HEK293 (cell line): ENCODE data around the gene PAX2.

ENCODE experiments used
- CTCF ChIA-PET: fragments of 350-600 bp; formaldehyde crosslinking; extraction: SDS; loops from one replicate; lab custom pipeline; 2021; ENCODE audit warnings: antibody characterized with exemption; lab: Yijun Ruan, JAX
- POLR2A ChIA-PET: fragments of 300-600 bp; formaldehyde crosslinking; extraction: SDS; loops from one replicate; lab custom pipeline; 2020; ENCODE audit warnings: antibody characterized with exemption, inconsistent platforms; lab: Yijun Ruan, JAX
- H3K27ac ChIP-seq: fragments of 200-500 bp; sonication (Bioruptor generic); 2 replicates; pipeline ENCODE4 v1.5.1; 2014; ENCODE audit warnings: low read depth, low read length, control low read depth, inconsistent platforms; ENCODE audit errors: extremely low read depth
- H3K36me3 ChIP-seq, 2 experiments: fragments of 200-500 bp in 1 of 2; sonication (Bioruptor generic) in 1 of 2; 1 replicate in 1 of 2; 2 replicates in 1 of 2; pipeline ENCODE4 v1.5.1; 2014 to 2017; ENCODE audit warnings: inconsistent platforms in 2 of 2, low read length in 2 of 2; ENCODE audit not compliant: control insufficient read depth in 2 of 2, insufficient read depth in 1 of 2
- H3K4me1 ChIP-seq: fragments of 200-500 bp; sonication (Bioruptor generic); 2 replicates; pipeline ENCODE4 v1.5.1; 2014; ENCODE audit warnings: mild to moderate bottlenecking, low read length, inconsistent platforms; ENCODE audit not compliant: control insufficient read depth, insufficient read depth
- H3K4me3 ChIP-seq: 2 replicates; pipeline ENCODE4 v1.5.1; 2011; ENCODE audit warnings: low read depth, mild to moderate bottlenecking, control low read depth, low read length, moderate library complexity
- H3K9me3 ChIP-seq: fragments of 200-500 bp; sonication (Bioruptor generic); 2 replicates; pipeline ENCODE4 v1.5.1; 2014; ENCODE audit warnings: low read depth, low read length, inconsistent platforms; ENCODE audit not compliant: control insufficient read depth, insufficient read depth
- BCL11B ChIP-seq: fragments of 450-650 bp; formaldehyde crosslinking; IDR thresholded peaks from 2 replicates; pipeline ENCODE4 v1.5.1; 2016; ENCODE audit warnings: low read depth, missing biosample characterization, missing genetic modification characterization
- EGR2 ChIP-seq: fragments of 450-650 bp; formaldehyde crosslinking; IDR thresholded peaks from 2 replicates; pipeline ENCODE4 v1.5.1; 2016; ENCODE audit warnings: low read depth, missing biosample characterization, missing genetic modification characterization
- GLI4 ChIP-seq: fragments of 450-650 bp; formaldehyde crosslinking; IDR thresholded peaks from 2 replicates; pipeline ENCODE4 v1.5.1; 2016; ENCODE audit warnings: missing biosample characterization, missing genetic modification characterization
- GLIS2 ChIP-seq: fragments of 450-650 bp; formaldehyde crosslinking; IDR thresholded peaks from 2 replicates; pipeline ENCODE4 v1.5.1; 2016; ENCODE audit warnings: missing biosample characterization, missing genetic modification characterization
- KLF16 ChIP-seq: fragments of 450-650 bp; formaldehyde crosslinking; IDR thresholded peaks from 2 replicates; pipeline ENCODE4 v1.5.1; 2017; ENCODE audit warnings: missing biosample characterization, missing genetic modification characterization
- RBAK ChIP-seq: fragments of 450-650 bp; formaldehyde crosslinking; IDR thresholded peaks from 2 replicates; pipeline ENCODE4 v1.5.1; 2016; ENCODE audit warnings: missing biosample characterization, missing genetic modification characterization
- SP3 ChIP-seq: fragments of 450-650 bp; formaldehyde crosslinking; IDR thresholded peaks from 2 replicates; pipeline ENCODE4 v1.5.1; 2016; ENCODE audit warnings: missing biosample characterization, missing genetic modification characterization
- ZNF140 ChIP-seq: fragments of 450-650 bp; formaldehyde crosslinking; IDR thresholded peaks from 2 replicates; pipeline ENCODE4 v1.5.1; 2016; ENCODE audit warnings: missing biosample characterization, missing genetic modification characterization
- ZNF157 ChIP-seq: fragments of 450-650 bp; formaldehyde crosslinking; IDR thresholded peaks from 2 replicates; pipeline ENCODE4 v1.5.1; 2016; ENCODE audit warnings: missing biosample characterization, missing genetic modification characterization
- ZNF2 ChIP-seq: fragments of 450-650 bp; formaldehyde crosslinking; IDR thresholded peaks from 2 replicates; pipeline ENCODE4 v1.5.1; 2016; ENCODE audit warnings: missing biosample characterization, missing genetic modification characterization
- ZNF211 ChIP-seq: fragments of 450-650 bp; formaldehyde crosslinking; IDR thresholded peaks from 2 replicates; pipeline ENCODE4 v1.5.1; 2016; ENCODE audit warnings: low read depth, missing biosample characterization, missing genetic modification characterization
- ZNF23 ChIP-seq: fragments of 450-650 bp; formaldehyde crosslinking; IDR thresholded peaks from 2 replicates; pipeline ENCODE4 v1.5.1; 2016; ENCODE audit warnings: missing biosample characterization, missing genetic modification characterization, borderline replicate concordance
- ZNF423 ChIP-seq: fragments of 450-650 bp; formaldehyde crosslinking; IDR thresholded peaks from 2 replicates; pipeline ENCODE4 v1.5.1; 2016; ENCODE audit warnings: missing biosample characterization, missing genetic modification characterization
- ZNF473 ChIP-seq: fragments of 450-650 bp; formaldehyde crosslinking; IDR thresholded peaks from 2 replicates; pipeline ENCODE4 v1.5.1; 2017; ENCODE audit warnings: missing biosample characterization, missing genetic modification characterization
- ZNF48 ChIP-seq: fragments of 450-650 bp; formaldehyde crosslinking; IDR thresholded peaks from 2 replicates; pipeline ENCODE4 v1.5.1; 2016; ENCODE audit warnings: missing biosample characterization, missing genetic modification characterization
- ZNF514 ChIP-seq: fragments of 450-650 bp; formaldehyde crosslinking; IDR thresholded peaks from 2 replicates; pipeline ENCODE4 v1.5.1; 2016; ENCODE audit warnings: missing biosample characterization, missing genetic modification characterization
- ZNF521 ChIP-seq: fragments of 450-650 bp; formaldehyde crosslinking; IDR thresholded peaks from 2 replicates; pipeline ENCODE4 v1.5.1; 2017; ENCODE audit warnings: missing biosample characterization, mild to moderate bottlenecking, missing genetic modification characterization
- ZNF560 ChIP-seq: fragments of 450-650 bp; formaldehyde crosslinking; IDR thresholded peaks from 2 replicates; pipeline ENCODE4 v1.5.1; 2017; ENCODE audit warnings: missing biosample characterization, missing genetic modification characterization, borderline replicate concordance
- ZNF776 ChIP-seq: fragments of 450-650 bp; formaldehyde crosslinking; IDR thresholded peaks from 2 replicates; pipeline ENCODE4 v1.5.0; 2017; ENCODE audit warnings: missing biosample characterization, missing genetic modification characterization, borderline replicate concordance
- ZSCAN23 ChIP-seq: fragments of 450-650 bp; formaldehyde crosslinking; IDR thresholded peaks from 2 replicates; pipeline ENCODE4 v1.5.1; 2016; ENCODE audit warnings: missing biosample characterization, missing genetic modification characterization
- TF ChIP-seq, protein P1 (sequence below): fragments of 450-650 bp; formaldehyde crosslinking; IDR thresholded peaks from 2 replicates; pipeline ENCODE4; 2016; ENCODE audit warnings: missing biosample characterization, missing genetic modification characterization
- TF ChIP-seq, protein P2 (sequence below): fragments of 450-650 bp; formaldehyde crosslinking; IDR thresholded peaks from 2 replicates; pipeline ENCODE4 v1.5.1; 2016; ENCODE audit warnings: missing biosample characterization, missing genetic modification characterization, borderline replicate concordance
- TF ChIP-seq, protein P3 (sequence below): fragments of 450-650 bp; formaldehyde crosslinking; IDR thresholded peaks from 2 replicates; pipeline ENCODE4 v1.5.1; 2016; ENCODE audit warnings: missing biosample characterization, missing genetic modification characterization
- TF ChIP-seq, protein P4 (sequence below): fragments of 450-650 bp; formaldehyde crosslinking; IDR thresholded peaks from 2 replicates; pipeline ENCODE4 v1.5.1; 2016; ENCODE audit warnings: missing biosample characterization, missing genetic modification characterization

The PAX2 gene

DNA sequence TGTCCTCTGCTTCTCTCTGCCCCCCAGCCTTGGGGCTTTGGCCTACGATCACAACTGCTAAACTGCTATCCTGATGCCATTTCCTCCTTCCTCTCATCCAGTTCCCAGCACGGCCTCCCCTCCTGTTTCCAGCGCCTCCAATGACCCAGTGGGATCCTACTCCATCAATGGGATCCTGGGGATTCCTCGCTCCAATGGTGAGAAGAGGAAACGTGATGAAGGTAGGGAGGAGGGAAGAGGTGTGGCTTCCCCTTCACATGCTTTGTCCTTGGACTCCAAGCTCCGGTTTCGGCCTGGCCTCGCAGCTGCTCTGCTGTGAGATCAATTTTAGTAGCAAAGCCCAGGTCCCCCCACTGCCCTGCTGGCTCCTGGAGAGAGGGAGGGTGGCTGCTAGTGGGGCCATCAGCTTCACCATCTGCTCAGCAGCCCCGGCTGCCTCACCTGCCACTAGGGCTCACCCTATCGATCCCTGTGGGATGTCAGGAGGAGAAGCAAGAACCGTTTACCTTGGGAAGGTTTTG lies 35.8 kb downstream of the PAX2 start (continued):
- no peak for TF ChIP-seq BCL11B (tag by site-specific recombination)
- no peak for TF ChIP-seq ZNF140

DNA sequence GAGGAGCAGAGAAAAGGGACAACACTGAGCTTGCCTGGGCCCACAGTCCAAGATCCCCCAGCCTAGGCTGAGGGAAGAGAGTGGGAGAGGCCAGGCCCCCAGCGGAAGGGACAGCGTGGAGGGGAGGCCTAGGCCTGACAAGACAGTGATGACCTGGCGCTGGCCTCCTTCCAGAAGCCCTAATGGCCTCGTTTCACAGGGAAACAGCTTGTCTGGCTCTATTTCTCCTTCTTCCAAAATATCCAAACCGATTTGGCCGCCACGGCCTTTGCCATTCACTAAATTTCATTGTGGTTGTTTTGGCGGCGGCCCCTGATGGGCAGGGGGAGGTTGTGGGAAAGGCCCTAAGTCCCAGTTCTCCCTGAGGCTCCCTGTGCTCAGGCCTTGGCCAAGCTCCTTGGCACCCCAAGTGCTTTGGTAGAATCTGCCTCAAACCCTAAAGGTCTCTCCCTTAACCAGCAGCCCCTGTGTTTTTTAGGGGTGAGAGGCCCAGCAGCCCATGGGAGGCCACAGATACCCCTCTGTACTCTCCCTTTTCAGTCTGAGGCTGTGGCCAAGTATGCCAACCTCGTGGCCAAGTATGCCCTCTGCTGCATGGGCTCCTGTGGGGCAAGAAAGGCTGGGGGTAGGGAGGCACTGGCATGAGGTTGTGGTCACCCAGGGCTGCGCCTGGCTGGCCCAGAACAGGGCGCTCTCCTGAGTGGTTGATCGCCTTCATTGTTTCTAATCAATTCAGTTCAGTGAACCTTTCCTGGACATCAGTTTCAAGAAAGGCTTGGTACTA lies 37.3 kb downstream of the PAX2 start:
- H3K4me3 ChIP-seq, result no peak overlapping the region
- H3K36me3 ChIP-seq, result peaks cover 0 to 10% of the 10 kb centered on the region in 2 experiments; a peak in 1 of 3 replicates
- no peak for TF ChIP-seq ZNF211 (tag by site-specific recombination)
- TF ChIP-seq, protein P1, sequence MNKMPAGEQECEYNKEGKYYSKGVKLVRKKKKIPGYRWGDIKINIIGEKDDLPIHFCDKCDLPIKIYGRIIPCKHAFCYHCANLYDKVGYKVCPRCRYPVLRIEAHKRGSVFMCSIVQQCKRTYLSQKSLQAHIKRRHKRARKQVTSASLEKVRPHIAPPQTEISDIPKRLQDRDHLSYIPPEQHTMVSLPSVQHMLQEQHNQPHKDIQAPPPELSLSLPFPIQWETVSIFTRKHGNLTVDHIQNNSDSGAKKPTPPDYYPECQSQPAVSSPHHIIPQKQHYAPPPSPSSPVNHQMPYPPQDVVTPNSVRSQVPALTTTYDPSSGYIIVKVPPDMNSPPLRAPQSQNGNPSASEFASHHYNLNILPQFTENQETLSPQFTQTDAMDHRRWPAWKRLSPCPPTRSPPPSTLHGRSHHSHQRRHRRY (tag by site-specific recombination), result no peak
- TF ChIP-seq ZNF514, result no peak
- TF ChIP-seq, protein P2, sequence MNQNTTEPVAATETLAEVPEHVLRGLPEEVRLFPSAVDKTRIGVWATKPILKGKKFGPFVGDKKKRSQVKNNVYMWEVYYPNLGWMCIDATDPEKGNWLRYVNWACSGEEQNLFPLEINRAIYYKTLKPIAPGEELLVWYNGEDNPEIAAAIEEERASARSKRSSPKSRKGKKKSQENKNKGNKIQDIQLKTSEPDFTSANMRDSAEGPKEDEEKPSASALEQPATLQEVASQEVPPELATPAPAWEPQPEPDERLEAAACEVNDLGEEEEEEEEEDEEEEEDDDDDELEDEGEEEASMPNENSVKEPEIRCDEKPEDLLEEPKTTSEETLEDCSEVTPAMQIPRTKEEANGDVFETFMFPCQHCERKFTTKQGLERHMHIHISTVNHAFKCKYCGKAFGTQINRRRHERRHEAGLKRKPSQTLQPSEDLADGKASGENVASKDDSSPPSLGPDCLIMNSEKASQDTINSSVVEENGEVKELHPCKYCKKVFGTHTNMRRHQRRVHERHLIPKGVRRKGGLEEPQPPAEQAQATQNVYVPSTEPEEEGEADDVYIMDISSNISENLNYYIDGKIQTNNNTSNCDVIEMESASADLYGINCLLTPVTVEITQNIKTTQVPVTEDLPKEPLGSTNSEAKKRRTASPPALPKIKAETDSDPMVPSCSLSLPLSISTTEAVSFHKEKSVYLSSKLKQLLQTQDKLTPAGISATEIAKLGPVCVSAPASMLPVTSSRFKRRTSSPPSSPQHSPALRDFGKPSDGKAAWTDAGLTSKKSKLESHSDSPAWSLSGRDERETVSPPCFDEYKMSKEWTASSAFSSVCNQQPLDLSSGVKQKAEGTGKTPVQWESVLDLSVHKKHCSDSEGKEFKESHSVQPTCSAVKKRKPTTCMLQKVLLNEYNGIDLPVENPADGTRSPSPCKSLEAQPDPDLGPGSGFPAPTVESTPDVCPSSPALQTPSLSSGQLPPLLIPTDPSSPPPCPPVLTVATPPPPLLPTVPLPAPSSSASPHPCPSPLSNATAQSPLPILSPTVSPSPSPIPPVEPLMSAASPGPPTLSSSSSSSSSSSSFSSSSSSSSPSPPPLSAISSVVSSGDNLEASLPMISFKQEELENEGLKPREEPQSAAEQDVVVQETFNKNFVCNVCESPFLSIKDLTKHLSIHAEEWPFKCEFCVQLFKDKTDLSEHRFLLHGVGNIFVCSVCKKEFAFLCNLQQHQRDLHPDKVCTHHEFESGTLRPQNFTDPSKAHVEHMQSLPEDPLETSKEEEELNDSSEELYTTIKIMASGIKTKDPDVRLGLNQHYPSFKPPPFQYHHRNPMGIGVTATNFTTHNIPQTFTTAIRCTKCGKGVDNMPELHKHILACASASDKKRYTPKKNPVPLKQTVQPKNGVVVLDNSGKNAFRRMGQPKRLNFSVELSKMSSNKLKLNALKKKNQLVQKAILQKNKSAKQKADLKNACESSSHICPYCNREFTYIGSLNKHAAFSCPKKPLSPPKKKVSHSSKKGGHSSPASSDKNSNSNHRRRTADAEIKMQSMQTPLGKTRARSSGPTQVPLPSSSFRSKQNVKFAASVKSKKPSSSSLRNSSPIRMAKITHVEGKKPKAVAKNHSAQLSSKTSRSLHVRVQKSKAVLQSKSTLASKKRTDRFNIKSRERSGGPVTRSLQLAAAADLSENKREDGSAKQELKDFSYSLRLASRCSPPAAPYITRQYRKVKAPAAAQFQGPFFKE (tag by site-specific recombination), result no peak
- TF ChIP-seq ZSCAN23 (tag by site-specific recombination), result no peak
- TF ChIP-seq ZNF521 (tag by site-specific recombination), result no peak
- TF ChIP-seq, protein P3, sequence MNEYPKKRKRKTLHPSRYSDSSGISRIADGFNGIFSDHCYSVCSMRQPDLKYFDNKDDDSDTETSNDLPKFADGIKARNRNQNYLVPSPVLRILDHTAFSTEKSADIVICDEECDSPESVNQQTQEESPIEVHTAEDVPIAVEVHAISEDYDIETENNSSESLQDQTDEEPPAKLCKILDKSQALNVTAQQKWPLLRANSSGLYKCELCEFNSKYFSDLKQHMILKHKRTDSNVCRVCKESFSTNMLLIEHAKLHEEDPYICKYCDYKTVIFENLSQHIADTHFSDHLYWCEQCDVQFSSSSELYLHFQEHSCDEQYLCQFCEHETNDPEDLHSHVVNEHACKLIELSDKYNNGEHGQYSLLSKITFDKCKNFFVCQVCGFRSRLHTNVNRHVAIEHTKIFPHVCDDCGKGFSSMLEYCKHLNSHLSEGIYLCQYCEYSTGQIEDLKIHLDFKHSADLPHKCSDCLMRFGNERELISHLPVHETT (tag by site-specific recombination), result no peak
- TF ChIP-seq KLF16 (tag by site-specific recombination), result no peak
- no peak for TF ChIP-seq SP3 (tag by site-specific recombination)
- no peak for TF ChIP-seq ZNF2 (tag by site-specific recombination)
- no peaks in the 10 kb centered on the region for H3K4me1 ChIP-seq
- H3K27ac ChIP-seq, result no peak overlapping the region
- ChIA-PET POLR2A (no interaction called here), CTCF (interaction anchor here (1.0 to 1.4 kb wide), 3 partner anchors 12 to 60 kb away, joined by 3 to 5 read pairs (median 3); no protein-coding TSS in a partner anchor)
- H3K9me3 ChIP-seq, result no peaks in the 10 kb centered on the region

DNA sequence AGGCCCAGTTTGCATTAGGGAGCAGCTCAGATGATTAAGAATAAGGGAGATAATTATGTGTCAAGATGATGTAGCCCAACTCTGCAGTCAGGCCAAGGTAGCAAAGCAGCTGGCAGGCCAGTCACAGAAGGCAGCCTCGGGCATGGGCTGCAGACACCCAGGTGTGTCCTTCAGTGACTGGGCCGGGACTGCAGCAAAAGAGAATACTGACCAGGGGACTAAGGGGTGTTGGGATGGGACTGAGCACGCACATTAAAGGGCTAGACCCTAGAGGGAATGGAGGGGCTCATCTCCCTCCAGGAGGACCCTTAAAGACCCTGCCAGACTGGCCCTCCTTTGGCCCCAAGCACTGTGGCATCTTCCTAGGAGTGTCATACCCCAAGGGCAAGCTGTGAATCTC lies 38.7 kb downstream of the PAX2 start:
- CTCF ChIA-PET, result interaction anchor here (1.1 kb wide), 1 partner anchor 59 kb away, joined by 3 read pairs; no protein-coding TSS in a partner anchor
- no peaks in the 10 kb centered on the region for H3K4me1 ChIP-seq
- POLR2A ChIA-PET, result interaction anchor here (0.6 kb wide), 1 partner anchor 994 kb away, joined by 4 read pairs; no protein-coding TSS in a partner anchor
- TF ChIP-seq ZNF776 (no peak), GLIS2 (tag by site-specific recombination) (no peak), ZNF48 (tag by site-specific recombination) (no peak), ZNF473 (tag by site-specific recombination) (no peak), ZNF560 (tag by site-specific recombination) (no peak), RBAK (tag by site-specific recombination) (no peak), ZNF423 (tag by site-specific recombination) (no peak), ZNF157 (no peak), ZNF140 (no peak), ZNF23 (tag by site-specific recombination) (no peak), EGR2 (no peak), GLI4 (tag by site-specific recombination) (no peak)
- TF ChIP-seq, protein P4, sequence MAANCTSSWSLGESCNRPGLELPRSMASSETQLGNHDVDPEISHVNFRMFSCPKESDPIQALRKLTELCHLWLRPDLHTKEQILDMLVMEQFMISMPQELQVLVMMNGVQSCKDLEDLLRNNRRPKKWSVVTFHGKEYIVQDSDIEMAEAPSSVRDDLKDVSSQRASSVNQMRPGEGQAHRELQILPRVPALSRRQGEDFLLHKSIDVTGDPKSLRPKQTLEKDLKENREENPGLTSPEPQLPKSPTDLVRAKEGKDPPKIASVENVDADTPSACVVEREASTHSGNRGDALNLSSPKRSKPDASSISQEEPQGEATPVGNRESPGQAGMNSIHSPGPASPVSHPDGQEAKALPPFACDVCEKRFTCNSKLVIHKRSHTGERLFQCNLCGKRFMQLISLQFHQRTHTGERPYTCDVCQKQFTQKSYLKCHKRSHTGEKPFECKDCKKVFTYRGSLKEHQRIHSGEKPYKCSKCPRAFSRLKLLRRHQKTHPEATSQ (tag by site-specific recombination), result no peak

More for the DNA sequence above, 38.7 kb downstream of the PAX2 start:
- Histone ChIP-seq H3K4me3 (no peak overlapping the region), H3K9me3 (no peaks in the 10 kb centered on the region), H3K36me3 (peaks cover 0 to 5% of the 10 kb centered on the region in 2 experiments; a peak in 1 of 3 replicates), H3K27ac (no peak overlapping the region)
